ENCODE measurements around the gene RRP1.

DNA sequence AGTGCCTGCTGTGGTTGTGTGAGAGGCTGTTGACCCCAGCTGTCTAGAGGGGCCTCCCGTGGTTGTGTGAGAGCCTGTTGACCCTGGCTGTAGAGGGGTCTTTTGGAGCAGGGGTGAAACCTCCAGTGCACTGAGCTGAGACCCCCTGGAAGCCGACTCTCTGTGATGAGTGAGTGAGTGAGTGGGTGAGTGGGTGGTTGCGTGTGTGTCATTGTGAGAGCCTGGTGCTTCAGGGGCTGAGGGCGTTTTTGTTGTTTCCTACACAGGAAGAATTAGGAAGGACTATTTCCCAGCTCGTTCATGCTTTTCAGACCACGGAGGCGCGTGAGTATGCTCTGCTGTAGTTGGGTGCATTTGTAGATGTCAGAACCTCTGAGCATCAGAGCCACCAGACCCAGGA is 3.0 kb downstream of the RRP1 start:
- TF ChIP-seq, protein P1, sequence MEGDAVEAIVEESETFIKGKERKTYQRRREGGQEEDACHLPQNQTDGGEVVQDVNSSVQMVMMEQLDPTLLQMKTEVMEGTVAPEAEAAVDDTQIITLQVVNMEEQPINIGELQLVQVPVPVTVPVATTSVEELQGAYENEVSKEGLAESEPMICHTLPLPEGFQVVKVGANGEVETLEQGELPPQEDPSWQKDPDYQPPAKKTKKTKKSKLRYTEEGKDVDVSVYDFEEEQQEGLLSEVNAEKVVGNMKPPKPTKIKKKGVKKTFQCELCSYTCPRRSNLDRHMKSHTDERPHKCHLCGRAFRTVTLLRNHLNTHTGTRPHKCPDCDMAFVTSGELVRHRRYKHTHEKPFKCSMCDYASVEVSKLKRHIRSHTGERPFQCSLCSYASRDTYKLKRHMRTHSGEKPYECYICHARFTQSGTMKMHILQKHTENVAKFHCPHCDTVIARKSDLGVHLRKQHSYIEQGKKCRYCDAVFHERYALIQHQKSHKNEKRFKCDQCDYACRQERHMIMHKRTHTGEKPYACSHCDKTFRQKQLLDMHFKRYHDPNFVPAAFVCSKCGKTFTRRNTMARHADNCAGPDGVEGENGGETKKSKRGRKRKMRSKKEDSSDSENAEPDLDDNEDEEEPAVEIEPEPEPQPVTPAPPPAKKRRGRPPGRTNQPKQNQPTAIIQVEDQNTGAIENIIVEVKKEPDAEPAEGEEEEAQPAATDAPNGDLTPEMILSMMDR (IDR thresholded peaks at IDR 0.05; ENCODE audit: low read length): no peak
- TF ChIP-seq EZH2 (IDR thresholded peaks at IDR 0.05; ENCODE audit: borderline replicate concordance, low read length): no peak

Data from OCI-LY1 (cell line).